ENCODE measurements around the gene SLC6A7.
A peak's percentile ranks its signal among the peaks of the same experiment; 100 is the strongest.

Gene SLC6A7

GRCh38 chr5:150192462-150192861 is 2.6 kb downstream of the SLC6A7 start:
- DNase-seq (ENCODE audit: low spot score): no peak

- no peak for DNase-seq (ENCODE audit: low spot score)
Measured at GRCh38 chr5:150195736-150196485, 6.0 kb downstream of the SLC6A7 start.

- DNase-seq (ENCODE audit: low spot score): no peak
Measured at GRCh38 chr5:150196514-150196913, 6.7 kb downstream of the SLC6A7 start.

GRCh38 chr5:150196986-150197385 is 7.1 kb downstream of the SLC6A7 start:
- no peak for DNase-seq (ENCODE audit: low spot score)

GRCh38 chr5:150197476-150197875 is 7.6 kb downstream of the SLC6A7 start:
- DNase-seq (ENCODE audit: low spot score): no peak

- no peak for DNase-seq (ENCODE audit: low spot score)
Measured at GRCh38 chr5:150202501-150202900, 12.6 kb downstream of the SLC6A7 start.

- no peak for DNase-seq (ENCODE audit: low spot score)
Measured at GRCh38 chr5:150203832-150204589, 14.1 kb downstream of the SLC6A7 start.

GRCh38 chr5:150204590-150204960 is 14.7 kb downstream of the SLC6A7 start:
- no peak for DNase-seq (ENCODE audit: low spot score)

- DNase-seq (ENCODE audit: low spot score): no peak
Measured at GRCh38 chr5:150206098-150206778, 16.4 kb downstream of the SLC6A7 start.

GRCh38 chr5:150206779-150207115 is 16.9 kb downstream of the SLC6A7 start:
- DNase-seq (ENCODE audit: low spot score): no peak

GRCh38 chr5:150208187-150209098 is 18.6 kb downstream of the SLC6A7 start:
- DNase-seq (ENCODE audit: low spot score): peak; percentile 72

GRCh38 chr5:150209099-150209635 is 19.3 kb downstream of the SLC6A7 start:
- peak; percentile 38 for DNase-seq (ENCODE audit: low spot score)

GRCh38 chr5:150210644-150211043 is 20.8 kb downstream of the SLC6A7 start:
- no peak for DNase-seq (ENCODE audit: low spot score)

- DNase-seq (ENCODE audit: low spot score): no peak
Measured at GRCh38 chr5:150211156-150212030, 21.5 kb downstream of the SLC6A7 start.

- peak; percentile 65 for DNase-seq (ENCODE audit: low spot score)
Measured at GRCh38 chr5:150213530-150213929, 23.7 kb downstream of the SLC6A7 start.

- DNase-seq (ENCODE audit: low spot score): peak; percentile 70
Measured at GRCh38 chr5:150214289-150214688, 24.4 kb downstream of the SLC6A7 start.

- DNase-seq (ENCODE audit: low spot score): no peak
Measured at GRCh38 chr5:150215979-150216944, 26.4 kb downstream of the SLC6A7 start.

- DNase-seq (ENCODE audit: low spot score): no peak
Measured at GRCh38 chr5:150217038-150217437, 27.2 kb downstream of the SLC6A7 start.
